ENCODE data around the gene FAHD2A.
"Not testable (repeated sequence)": the region's sequence is repeated elsewhere in the genome, so short reads cannot be mapped to it uniquely, and the experiment has no call there.

The FAHD2A gene

DNA sequence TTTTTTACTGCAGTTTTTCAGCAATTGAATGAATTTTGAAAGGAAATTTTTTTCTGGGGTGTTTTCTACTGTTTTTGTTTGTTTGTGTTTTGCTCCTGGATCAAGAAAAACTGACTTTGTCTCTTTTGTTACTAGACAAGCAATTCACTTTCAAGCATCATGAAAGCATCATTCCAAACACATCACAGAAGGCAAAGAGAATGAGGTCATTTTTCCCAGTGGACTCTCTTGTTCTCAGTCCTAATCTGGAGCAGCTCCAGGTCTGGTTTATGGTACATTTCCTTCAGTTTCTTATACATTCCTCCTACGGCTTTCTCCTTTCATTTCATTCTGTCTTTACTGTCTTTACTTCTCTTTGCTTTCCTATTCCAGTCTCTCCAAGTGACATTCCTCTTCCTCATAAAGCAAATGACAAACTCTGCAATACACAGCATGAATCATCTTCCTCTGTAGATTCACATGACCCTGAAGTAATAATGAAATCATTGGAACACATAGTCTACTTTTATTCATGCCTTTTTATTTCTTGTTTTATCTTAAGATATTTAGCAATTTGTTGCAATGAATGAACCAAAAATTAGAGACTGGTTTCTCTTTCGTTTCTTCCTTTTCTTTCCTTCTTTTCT, 40.1 kb downstream of the FAHD2A start:
- not testable (repeated sequence) for DNase-seq

GRCh38 chr2:95445317-95445716, 42.8 kb downstream of the FAHD2A start:
- not testable (repeated sequence) for DNase-seq

- DNase-seq, result not testable (repeated sequence)
Measured at GRCh38 chr2:95463292-95463691, 60.8 kb downstream of the FAHD2A start.
